ENCODE results near the gene PTP4A2.

PTP4A2 gene

DNA sequence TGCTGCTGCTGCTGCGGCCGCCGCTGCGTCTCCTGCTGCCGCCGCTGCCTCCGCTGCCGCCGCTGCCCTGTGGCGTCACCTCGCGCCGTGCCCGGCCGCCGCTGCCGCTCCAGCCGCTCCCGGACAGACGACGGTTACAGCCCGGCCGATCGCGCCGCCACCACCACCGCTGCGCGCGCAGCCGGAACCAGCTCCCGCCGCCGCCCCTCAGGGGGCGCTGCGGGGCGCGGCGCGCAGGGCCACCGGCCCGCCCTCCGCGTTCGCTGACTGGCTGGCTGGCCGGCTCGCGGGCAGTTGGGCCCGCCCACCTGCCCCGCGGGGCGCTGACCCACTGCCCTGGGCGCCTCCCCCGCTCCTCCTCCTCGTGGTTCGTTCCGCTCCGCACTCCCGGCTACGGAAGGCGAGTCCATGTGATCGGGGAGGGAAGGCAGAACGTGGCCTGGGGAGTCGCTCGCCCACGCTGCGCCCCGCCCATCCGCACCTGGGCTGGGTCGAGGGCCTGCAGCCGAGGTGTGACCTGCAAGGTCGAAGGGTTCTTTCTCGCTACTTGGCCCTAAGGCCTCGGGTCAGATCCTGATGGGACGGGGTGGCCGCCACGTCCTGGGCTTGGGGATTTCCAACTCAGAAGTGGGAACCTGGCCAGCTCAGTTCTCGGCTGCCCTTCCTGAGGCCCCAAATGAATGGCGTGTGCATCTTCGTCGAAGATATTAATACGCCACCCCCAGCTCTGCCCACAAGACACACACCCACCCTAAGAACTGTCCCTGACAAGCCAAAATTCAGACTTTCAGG lies at the start of gene PTP4A2:
PTP4A2 (minus strand) TSS at position 185 of the 792 bp plus-strand sequence. CDS start 19,303 bp downstream, outside the sequence.
- DNase-seq: peak; percentile 90

DNA sequence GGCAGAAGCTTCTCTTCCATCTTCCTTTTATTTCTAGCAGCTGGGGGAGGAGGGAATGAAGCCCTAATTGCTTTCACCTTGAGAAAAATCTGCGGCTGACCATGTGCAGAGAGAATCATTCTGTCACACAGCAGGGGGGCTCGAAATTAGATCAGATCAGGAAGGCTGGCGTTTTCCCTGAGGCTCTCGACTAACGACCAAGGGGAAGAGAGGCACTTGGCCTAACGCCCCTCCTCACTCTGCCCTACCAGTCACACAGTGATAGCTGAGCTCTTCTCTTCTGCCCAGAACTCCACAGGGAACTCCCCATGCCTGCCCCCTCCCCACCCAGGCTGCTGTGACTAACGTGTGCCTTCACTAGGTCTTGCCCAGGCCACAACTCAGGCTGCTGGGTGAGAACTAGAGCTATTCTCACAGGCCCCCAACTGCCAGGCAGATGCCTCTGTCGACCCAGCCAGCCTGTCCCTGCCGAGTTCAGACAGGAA lies 49.0 kb upstream of the PTP4A2 start:
- peak; percentile 74 for DNase-seq

DNA sequence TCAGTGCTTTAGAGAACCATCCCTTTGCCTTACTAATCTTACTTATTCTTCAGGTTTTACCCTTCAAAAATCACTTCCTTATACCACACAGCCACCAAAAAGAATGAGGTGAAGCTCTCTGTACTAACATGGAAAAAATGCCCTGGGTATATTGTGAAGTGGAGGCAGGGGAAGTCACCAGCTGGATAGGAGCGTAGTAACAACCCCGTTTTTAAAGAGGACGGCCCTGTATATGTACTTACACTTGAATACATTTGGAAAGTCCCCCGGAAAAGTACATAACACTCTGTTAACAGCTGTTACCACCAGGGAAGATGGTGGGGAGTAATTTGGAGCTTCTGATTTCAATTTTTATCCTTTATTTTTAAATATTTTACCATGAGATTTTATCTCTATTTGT lies 47.3 kb upstream of the PTP4A2 start:
- no peak for DNase-seq

GRCh38 chr1:31984419-31985347 lies 46.5 kb upstream of the PTP4A2 start:
- DNase-seq: no peak

DNA sequence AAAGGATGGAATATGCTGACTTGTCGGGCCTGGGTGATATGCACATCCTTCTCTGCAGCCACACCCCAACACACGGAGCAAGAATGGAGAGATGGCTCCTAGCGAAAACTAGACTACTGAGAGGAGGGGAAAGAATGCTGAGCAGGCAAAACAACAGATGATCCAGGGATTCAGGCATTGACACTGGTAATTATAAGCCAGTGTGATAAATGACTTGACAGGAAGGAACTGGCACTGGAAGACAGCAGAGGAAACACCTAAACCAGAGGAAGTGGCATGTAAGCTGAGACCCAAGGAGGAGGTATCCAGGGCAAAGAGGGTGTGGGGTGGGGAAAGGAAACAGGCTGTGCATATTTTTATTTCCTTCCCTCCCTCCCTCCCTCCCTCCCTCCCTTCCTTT lies 43.8 kb upstream of the PTP4A2 start:
- no peak for DNase-seq

- DNase-seq: no peak
Observed at GRCh38 chr1:31981456-31981839, 43.3 kb upstream of the PTP4A2 start.

GRCh38 chr1:31980835-31981455 lies 42.8 kb upstream of the PTP4A2 start:
- DNase-seq: no peak

- no peak for DNase-seq
Observed at GRCh38 chr1:31978843-31979400, 40.8 kb upstream of the PTP4A2 start.

DNA sequence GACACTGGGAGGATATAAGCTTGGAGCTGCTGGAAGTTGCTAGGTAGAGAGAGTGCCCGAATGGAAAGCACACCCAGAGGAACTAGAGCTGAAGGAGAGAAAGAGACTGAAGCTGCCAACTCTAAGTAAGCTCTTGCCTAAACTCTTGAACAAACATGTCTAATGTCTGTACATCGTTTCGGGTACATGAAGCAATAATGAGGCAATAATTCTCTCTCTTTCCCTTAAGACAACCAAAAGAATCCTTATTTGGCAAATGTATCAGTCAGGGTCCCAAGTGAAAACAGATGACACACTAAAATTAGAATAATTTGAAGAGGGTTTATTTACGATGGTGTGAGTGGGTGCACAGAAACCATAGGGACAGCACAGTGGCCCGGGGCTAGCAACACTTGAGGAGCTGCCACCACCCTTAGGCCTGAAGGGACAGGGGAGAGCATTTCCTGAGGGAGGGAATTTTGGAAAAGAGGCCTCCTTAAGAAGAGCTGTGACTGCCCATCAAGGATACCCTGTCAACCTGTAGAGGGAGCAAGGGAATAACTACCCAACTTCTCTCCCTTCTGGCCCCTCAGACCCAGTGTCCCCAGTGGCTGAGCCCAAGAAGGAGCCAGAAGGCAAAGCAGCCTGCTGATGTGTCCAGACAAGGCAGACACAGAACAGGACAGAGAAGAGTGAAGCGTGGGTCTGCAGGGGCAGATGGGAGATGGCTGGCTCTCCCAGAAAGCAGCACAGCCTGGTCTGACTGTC lies 39.4 kb upstream of the PTP4A2 start:
- peak; percentile 12 for DNase-seq

GRCh38 chr1:31976401-31976800 lies 38.2 kb upstream of the PTP4A2 start:
- no peak for DNase-seq

GRCh38 chr1:31970873-31971272 lies 32.7 kb upstream of the PTP4A2 start:
- DNase-seq: no peak

- DNase-seq: no peak
Observed at GRCh38 chr1:31961536-31961935, 23.4 kb upstream of the PTP4A2 start.

- DNase-seq: no peak
Observed at GRCh38 chr1:31959521-31960340, 21.6 kb upstream of the PTP4A2 start.

DNA sequence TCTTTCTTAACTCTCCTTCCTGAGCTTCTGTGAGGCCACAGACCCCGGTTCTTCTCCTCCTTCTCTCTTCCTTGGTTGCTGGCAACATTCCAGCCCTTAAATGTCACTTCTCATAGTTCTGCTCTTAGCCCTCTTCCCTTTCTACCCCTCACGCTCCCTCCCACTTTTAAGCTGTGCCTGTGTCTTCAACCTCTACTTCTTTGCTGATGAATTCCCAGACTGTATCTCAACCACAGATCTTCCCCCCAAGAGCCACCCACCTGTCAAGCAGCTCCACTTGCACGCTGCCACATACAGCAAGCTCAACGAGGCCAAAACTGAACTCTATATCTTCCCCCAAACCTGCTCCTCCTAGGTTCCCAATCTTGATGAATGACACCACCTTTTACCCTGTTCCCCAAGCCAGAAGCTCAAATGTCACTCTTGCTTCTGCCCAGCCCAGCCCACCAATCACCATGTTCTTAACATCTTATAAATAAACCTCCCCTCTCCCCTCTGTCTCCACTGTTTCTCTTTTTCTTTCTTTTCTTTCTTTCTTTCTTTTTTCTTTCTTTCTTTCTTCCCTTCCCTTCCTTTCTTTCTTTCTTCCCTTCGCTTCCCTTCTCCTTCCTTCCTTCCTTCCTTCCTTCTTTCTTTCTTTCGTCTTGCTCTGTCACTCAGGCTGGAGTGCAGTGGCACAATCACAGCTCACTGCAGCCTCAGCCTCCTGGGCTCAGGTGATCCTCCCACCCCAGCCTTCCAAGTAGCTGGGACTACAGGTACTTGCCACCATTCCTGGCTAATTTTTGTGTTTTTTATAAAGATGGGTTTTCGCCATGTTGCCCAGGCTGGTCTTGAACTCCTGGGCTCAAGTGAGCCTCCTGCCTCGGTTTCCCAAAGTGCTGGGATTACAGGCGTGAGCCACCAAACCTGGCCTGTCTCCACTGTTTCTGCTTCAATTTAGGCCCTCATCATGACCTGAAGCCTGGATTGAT lies 19.8 kb upstream of the PTP4A2 start:
- DNase-seq: no peak

DNA sequence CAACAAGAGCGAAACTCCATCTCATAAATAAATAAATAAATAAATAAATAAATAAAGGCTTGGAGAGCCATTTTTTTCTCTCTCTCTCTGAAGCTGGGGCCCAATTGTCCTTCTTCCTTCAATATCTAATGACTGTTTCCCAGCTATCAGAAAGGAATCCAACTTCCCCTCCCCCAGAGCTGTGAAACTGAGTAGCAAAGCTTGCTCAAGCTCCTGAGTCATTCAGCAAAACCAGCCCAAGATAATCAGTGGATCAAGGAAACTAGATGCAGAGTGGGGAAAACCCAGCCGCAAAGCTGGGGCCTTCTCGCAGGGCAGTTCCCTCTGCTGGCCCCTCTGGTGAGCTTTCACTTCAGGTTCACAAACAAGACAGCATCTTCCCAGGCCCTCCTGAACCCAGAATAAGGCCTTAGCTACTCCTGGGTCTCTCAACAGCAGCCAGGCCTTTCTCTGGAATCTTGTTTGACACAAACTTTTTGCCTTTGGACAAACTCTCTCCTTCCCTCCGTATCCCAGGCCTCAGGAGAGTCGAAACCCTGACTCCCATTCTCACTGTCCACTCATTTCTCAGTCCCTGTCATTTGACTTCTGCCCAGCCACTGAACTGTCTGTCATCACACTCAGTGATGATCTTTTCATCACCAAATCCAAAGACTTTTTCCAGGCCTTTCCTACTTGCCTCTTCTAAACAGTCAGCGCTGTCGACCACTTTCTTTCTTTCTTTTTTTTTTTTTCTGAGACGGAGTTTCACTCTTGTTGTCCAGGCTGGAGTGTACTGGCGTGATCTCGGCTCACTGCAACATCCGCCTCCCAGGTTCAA lies 18.0 kb upstream of the PTP4A2 start:
- no peak for DNase-seq

- no peak for DNase-seq
Observed at GRCh38 chr1:31954607-31955283, 16.6 kb upstream of the PTP4A2 start.

DNA sequence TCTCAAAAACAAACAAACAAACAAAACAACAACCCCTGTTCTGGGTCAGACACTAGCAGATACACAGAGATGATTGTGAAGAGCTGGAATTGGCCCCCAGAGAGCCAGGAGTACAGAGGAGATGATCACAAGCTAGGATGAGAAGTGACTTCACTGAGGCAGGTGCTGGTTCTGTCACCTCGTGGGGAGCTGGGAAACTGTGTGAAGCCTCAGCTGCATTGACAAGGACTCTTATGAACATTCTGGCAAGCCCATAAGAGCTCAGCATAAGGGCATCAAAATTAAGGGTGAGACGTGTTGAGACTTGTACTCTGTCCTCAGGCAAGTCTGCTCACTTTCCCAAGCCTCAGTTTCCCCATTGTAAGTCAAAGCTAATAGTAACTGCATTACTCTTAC lies 14.7 kb upstream of the PTP4A2 start:
- no peak for DNase-seq

DNA sequence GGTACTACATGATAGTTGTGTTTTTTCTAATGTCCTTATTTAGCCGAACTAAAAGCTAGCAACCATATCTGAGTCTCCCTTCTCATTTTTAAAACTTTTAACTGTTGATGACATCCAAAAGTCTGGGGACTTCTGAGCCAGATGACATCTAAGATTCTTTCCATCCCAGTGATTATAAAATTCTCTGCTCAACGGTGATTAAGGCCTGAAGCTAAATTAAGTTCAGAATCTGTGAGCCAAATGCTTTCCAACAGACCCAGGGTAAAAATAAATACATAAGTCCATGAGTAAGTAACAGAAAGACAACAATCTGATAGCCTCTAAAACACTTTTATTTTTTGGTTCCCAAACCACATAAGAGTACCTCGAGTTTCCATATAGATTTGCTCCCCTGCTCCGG lies 13.1 kb upstream of the PTP4A2 start:
- DNase-seq: no peak

GRCh38 chr1:31949862-31950261 lies 11.7 kb upstream of the PTP4A2 start:
- DNase-seq: no peak
